Fibroblast of skin of left biceps (primary cell): ENCODE results near the gene SLC25A48.
"Not testable (repeated sequence)": the region's sequence is repeated elsewhere in the genome, so short reads cannot be mapped to it uniquely, and the experiment has no call there.

ENCODE experiments used
- DNase-seq, 2 experiments: peaks; one replicate each; pipeline ENCODE4 v3.0.0-alpha.2; 2013; ENCODE audit warnings: low read depth in 2 of 2

SLC25A48 gene

DNA sequence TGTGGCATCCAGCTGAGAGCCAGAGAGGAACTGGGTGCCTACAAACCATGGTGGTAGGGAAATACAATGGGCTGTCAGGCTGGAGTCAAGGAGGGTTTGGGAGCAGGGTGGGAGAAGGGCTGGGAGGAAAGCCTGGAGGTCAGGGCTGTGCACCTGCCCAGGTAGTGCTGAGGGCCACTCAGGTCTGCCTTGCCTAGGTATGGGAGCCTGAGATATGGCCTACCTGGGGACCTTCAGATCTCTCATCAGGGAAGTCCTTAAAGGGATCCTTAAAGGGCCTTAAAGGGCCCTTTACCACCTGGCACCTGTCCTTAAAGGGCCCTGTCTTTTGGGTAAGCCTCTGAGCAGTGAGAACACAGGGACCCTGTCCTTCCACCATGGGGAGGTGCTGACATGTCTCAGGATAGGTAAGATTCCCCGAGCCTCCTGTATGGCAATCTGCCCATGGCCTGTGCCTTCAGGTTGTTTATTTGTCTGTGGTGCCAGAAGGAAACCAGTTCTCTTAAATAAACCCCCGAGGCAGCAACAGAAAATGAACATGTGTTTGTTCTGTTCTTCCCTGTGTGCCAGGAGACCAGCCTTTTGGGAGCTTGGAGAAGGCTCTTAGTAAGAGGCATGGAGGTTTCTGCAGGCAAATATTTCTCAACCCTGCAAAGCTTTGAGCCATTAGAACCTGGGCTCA, 23.3 kb downstream of the SLC25A48 start:
- DNase-seq = no peak

DNA sequence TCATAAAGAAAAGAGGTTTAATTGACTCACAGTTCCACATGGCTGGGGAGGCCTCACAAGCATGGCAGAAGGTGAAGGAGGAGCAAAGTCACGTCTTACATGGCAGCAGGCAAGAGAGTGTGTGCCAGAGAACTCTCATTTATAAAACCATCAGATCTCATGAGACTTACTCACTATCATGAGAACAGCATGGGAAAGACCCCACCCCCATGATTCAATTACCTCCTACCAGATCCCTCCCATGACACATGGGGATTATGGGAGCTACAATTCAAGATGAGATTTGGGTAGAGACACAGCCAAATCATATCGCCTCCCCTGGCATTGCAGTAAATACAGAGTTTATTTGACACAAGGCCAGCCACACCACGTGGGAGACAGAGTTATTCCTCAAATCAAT, 24.7 kb downstream of the SLC25A48 start:
- not testable (repeated sequence) for DNase-seq

DNA sequence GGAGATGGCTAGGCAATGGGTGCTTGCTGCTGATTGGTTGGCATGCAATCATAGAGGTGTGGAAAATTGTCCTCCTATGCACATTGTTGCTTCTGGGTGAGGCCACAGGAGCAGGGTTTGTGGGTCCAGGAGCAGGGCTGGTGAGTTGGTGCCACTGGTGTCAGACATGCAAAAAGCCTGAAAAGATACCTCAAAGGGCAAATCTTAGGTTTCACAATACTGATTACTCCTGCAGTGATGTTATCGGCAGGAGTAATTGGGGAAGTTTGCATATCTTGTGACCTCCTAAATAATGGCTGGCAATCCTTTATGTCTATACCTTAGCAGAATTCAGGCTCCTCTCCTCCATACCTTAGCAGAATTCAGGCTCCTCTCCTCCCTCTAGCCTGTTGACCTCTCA, 25.2 kb downstream of the SLC25A48 start:
- DNase-seq = no peak

DNA sequence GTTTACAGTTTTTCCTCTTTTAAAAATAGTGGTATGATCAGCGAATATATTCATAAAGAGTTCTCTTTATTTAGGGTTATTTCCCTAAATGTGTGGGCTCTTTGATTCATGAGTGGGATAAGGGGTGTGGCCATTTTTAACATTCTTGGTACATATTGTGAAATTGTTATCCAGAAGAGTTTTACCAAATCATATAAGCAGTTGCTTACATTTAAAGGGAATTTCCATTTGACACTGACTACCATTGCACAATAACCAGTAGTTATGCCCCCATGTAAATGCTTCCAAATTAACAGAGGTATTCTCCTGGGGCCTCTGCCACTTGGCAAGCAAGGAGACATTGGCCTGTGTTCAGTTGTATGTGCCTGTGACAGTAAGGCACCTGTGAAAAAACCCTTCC, 27.2 kb downstream of the SLC25A48 start:
- no peak for DNase-seq

DNA sequence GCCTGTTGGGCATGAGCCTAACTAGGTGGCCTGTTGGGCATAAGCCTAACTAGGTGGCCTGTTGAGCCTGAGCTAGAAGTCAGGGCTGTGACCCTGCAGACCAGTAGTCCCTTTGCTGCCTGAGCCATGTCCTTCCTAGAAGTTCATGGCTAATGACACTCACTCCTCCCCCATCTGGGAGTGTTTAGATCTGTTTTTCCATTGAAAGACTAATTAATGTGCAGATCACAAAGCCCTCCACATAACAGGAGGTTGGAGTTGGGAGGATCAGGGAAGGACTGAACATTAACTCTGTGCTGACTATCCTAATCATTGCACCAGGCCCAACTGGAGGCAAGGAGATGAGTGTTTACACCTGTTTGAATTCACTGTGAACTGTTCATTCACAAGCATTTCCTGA, 27.6 kb downstream of the SLC25A48 start:
- DNase-seq = no peak

DNA sequence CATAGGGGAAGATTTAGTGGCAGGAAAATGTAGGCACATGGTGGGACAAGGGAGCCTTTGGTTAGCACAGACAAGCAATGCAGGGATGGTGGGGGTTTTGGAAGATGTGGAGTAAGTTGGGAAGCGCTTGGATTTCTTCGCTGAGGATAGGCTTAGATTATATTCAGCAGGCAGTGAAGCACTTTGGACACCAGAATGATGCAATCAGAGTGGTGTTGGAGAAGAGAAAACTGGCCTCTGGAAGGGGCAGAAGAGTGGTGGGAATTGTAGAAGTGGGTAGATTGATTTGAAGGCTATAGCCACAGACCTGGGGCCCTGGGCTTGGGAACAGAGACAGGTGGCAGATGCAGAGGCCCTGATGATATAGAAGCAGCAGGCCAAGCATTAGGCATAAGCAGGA, 28.3 kb downstream of the SLC25A48 start:
- no peak for DNase-seq

DNA sequence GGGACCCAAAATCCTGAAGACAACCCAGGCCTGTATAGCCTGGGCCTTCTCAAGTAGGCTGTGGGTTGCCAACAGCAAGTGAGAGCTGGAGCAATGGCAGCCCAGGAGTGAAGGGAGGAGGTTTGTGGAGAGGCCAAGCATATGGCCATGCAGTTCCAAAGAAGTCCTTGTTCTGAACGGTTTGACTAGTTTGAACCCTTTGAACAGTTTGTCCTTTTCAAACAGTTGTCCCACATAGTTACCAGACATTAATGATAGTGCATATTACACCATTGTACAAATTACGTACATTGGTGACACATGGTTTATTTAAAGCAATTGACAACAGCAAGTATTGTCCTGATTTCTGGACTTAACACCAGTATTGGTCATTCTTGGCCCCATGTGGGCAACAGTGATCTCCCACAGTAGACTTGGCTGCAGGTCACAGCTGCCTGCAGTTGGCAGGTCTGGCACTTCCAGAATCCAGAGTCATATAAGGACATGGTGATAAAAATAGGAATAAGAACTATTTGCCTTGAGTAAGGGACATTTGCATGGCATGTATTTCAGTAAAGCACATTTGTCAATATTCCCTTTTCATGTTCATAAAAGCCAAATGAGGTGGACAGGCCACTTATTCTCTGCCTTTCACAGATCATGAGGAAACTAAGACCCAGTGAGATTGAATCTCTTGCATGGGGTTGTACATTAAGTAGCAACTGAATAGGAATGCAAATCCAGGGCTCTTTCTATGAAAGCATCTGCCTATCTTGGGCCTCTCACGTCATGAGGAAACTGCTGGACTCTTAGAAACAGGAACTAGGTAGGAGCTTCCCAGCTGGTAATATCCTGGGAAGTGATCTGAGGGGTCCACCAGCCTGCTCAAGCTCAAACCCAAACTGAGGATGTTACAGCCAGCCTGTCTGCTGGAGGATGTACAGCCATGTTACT, 30.3 kb downstream of the SLC25A48 start:
- DNase-seq = no peak

DNA sequence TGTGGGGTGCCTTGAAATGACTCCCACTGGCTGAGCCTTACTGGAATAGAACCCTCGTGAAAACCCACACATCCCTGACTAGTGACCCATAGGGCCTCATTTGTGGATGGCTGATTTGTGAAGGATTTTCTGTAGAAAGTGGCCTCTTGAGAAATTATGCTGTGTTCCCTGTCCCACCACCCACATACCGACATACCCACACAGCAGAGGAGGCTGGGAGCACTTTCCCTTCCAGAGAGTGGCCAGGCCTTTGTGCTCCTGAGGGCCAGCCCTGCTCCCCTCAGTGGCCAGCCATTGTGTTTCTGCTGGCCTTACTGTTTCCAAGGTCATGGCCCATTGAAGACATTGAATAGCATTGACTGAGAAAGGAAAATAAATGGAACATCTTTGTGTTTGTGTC, 31.6 kb downstream of the SLC25A48 start:
- no peak for DNase-seq

DNA sequence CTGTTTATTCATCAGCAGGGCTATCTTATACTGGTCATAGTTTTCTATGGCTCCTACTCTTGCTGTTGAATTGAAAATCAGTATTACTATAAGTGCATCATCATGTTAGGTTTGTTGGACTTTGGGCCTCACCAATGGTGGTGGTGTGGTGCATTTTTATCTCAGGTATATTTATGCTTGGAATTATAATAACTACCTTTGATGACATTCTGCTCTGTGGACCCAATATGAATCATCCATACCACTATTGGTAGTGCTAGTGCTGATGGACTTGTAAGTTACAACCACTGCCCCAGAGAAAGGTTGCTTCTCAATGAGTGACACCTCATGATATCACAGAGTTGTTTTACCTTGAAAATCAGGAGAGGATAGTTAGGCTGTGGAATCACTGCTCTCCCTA, 33.1 kb downstream of the SLC25A48 start:
- DNase-seq = no peak

DNA sequence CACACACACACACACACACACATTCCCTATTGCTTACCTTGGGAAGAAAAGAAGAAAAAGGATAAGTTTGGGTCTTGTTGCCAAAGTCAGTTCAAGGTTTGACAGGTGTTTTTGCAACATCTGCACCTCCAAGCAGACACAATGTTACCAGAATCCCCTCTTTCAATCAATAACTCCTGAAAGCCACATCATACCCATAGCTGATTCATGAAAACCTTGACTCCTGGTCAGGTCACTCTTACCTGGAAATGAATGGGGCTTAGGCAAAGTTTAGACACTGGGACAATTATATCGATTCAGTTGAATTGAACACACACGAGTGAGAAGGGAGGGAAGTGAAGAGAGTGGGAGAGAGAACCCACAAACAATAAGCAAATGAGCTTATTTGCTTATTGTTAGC, 34.2 kb downstream of the SLC25A48 start:
- DNase-seq = no peak

DNA sequence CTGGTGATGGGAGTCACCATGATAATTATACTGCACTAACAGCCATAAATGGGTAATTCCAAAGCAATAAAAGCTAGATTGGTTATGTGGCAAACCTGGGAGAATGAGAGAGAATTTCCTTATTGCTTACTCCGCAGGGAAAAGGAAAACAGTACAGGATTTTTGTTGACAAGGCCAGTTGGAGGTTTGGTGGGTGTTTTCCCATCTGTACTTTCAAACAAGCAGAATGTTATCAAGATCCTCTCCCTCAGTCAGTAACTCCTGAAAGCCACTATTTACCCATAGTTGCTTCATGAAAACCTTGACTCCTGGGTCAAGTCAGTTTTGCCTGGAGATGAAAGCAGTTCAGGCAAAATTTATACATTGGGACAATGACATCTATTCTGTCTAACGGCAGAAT, 34.8 kb downstream of the SLC25A48 start:
- DNase-seq = no peak

DNA sequence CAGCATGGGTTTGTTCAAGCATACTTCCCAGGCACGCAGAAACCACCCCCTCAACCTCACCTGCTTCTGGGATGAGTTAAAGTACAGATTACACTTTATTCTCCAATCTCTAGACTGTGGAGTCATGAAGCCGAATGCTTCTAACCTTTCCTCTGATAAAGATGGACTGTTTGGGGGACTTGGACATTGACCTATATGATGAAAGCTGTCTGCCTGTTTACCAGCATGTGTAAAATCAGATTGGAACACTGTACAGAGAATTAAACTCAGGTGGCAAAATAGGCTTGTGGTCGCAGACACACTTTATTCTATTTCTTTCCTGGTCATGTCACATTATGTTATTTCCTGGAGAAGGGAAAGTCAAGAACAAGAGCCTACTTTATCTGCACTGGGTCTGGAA, 35.5 kb downstream of the SLC25A48 start:
- no peak for DNase-seq

DNA sequence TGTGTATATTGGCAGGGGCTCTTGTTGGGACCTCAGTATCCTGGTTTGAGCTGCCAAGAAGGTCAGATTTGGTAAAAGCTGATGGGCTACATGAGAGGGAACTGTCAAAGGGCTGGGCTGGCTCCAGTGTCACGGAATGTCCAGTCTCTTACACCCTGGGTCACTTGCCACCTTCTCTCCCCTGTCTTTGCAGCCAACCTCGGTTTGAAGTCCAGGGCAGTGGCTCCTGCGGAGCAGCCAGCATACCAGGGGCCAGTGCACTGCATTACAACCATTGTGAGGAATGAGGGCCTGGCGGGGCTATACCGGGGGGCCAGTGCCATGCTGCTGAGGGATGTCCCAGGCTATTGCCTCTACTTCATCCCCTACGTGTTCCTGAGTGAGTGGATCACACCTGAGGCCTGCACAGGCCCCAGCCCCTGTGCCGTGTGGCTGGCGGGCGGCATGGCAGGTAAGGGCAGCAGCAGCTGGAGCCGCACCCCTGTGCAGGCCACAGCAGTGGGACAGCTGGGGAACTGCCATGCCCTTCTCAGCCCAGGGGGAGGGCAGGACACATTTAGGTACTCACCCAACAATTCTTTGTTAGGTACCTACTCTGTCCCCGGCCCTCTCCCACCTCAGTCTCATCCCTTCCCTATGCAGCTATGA, 36.9 kb downstream of the SLC25A48 start:
- DNase-seq = no peak

DNA sequence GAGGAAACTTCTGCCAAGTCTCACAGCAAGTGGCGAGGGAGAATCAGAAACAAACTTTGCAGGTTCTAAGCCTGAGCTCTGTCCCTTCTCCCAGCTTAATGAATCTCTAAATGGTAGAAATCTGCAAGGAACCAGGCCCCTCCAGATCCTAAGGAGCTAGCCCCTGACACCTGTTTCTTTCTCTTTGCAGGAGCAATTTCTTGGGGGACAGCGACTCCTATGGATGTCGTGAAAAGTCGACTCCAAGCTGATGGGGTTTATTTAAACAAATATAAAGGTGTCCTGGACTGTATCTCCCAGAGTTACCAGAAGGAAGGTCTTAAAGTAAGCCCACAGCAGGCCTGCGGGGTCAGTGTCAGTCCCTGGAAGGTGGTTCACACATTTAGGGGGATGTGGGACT, 39.4 kb downstream of the SLC25A48 start:
- no peak for DNase-seq

DNA sequence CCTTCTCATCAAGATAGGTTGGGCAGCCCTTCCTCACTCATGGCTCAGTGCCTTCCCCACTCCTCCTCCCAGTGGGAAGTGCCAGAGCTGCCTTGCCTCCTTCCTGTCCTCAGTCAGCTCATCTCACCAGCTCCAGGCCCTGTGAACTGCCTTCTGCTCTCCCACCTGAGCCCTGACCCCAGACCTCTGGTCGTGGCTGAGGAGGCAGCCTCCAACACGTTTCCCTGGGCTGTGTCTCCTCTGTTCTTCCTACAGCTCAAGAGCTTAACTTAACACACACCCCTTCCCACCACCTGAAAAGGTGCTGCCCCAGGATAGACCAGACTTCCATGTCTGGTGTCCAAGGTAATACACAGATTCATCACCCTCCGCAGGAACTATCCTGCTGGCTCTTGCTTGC, 40.0 kb downstream of the SLC25A48 start:
- no peak for DNase-seq

DNA sequence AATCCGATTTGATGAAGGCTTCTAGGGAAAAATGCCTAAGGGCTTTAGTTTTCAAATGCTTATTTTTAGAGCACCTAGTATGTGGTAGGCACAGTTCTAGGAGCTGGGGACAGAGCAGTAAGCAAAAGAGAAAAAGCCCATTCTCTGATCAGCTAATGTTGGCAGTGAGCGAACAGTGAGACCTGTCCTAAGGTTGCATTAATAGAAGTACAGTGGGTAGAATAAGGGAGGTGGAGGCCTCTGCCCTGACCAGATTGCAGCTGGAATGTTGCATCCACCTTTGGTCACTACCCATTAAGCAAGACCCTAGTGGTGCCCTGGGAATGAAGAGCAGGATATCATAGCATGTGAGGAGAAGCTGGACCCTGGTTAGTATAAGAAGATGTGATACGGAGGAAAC, 41.1 kb downstream of the SLC25A48 start:
- DNase-seq = no peak

DNA sequence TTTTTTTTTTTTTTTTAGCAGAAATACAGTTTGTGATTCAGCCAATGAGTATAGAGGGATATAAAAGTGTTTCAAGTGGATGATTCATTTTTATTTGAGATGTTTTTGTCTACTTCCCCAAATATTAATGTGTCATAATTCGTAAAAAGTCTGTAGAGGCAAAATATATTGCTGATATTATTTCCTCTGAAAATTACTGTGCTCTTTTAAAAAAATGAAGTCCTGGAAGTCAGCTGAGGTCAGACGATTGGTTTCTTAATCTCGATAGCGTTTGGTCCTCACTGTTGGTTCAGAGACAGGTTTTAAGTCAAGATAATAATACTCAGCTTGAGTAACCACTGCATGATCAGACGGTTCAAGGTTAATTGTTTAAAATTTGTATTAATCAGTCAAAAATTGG, 41.7 kb downstream of the SLC25A48 start:
- no peak for DNase-seq

DNA sequence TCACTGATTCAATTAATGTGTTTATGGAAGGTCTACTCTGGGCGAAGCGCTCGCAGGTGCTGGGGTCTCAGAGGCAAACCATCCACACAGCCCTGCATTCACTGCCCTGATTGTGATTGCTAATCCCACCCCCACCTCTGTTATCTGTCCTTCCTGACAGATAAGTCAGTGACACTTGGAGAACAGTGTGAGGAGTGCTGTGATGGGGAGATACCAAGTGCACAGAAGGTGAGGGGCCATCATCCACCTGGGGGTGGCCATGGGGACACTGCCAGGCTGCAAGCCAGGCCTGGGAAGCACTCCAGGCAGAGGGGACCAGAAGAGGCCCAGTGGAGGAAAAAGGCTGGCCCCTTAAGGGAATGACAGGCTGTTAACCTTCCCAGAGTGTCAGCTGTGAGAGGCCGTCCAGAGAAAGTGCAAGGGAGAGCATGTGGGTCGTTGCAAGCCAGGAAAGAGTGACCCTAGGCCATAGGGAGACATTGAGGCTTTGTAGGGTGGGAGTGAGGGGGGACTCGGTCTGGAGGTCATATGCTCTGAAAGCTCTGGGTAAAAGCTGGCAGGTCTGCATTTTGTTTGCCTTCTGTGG, 43.2 kb downstream of the SLC25A48 start:
- no peak for DNase-seq

DNA sequence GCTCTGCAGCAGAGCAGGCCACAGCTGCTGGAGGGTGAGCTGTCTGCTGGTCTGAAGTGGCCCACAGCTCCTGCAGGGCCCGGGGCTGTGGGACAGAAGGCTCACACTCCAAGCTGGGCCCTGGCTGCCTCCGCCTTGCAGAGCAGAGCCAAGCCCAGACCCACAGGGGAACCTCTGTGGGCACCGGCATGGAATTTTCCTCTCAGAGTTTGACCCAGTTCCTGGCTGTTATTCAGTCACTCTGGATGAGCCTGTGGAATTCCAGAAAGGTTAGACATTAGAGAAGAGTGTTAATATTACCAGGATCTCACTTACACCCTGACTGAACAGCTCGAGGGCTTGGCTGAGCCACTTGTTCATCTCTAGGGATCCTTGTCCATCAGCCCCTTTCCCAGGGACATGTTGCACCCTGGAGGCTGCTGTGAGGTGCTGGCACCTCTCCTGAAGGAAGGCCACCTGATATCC, 43.7 kb downstream of the SLC25A48 start:
- no peak for DNase-seq

DNA sequence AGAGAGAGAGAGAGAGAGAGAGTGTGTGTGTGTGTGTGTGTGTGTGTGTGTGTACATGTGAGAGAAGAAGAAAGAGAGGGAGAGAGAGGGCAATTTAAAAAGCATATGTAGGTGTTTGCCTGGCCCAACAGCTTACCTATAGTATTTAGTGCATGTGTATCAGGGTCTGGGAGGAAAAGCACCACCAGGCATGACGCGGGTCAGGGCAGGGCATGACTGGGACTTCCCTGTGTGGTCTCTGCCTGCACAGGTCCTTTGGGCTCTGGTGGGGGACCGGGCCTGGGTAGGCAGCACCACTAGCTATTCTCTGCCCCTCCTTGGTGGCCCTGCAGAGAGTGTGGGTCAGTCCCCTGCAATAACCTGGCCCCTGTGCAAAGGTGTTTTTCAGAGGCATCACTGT, 45.1 kb downstream of the SLC25A48 start:
- no peak for DNase-seq

DNA sequence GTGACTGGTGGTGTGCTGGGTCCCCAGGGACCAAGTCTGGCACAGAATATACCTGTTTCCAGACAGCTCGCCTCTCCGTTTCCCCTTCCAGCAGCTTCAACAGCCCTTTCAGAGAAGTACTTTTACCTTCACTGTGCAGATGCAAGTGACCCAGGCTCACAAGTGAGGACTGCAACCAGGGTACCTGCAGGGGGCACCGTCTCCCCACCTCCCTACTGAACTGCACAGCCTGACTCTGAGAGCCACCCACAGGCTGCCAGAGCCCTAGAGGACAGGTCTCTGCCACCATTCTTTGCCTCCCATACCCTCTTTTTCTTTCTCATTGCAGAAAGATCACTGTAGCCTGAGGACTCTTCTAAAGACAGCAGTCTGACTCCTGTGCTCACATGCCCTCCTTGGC, 45.8 kb downstream of the SLC25A48 start:
- DNase-seq = no peak

DNA sequence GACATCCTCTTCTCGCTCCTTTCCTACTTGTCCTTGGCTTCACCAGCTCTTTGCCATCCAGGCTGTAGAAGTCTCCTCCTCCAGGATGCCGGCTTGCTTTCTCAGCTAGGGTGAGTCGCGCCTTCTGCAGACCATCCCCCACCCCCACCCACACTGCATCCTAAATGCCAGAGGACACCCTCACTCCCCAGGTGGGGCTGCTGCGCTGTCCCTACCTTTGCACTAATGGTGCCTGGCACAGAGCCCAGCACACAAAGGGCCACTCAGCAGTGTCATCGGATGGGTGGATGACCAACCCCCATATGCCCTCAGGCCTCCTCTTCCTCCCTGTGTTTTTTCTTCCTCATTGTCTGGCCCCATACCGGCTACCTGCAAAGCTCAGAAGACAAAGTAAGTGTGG, 46.3 kb downstream of the SLC25A48 start:
- DNase-seq = no peak
